Central memory CD8-positive, alpha-beta T cell (primary cell): ENCODE results near the gene C4B.
"Not testable (repeated sequence)": the region's sequence is repeated elsewhere in the genome, so short reads cannot be mapped to it uniquely, and the experiment has no call there.

ENCODE experiments used
- ATAC-seq: fragments of 150-1000 bp; cut with Tn5 transposase; replicated peaks from 2 replicates; pipeline ENCODE4 v1.10.0; 2022; ENCODE audit warnings: mild to moderate bottlenecking, moderate FRiP score, moderate number of reproducible peaks; ENCODE audit not compliant: poor library complexity, severe bottlenecking; ENCODE audit errors: extremely low read depth
- DNase-seq, 2 donors: peaks; one replicate each; pipeline ENCODE4 v3.0.0; 2021; ENCODE audit warnings: low spot score in 2 of 2
- H3K27ac Mint-ChIP-seq: one replicate; pipeline ENCODE4 v1.8.0; 2022; ENCODE audit warnings: low read depth, mild to moderate bottlenecking, moderate library complexity, mixed read lengths
- H3K27me3 Mint-ChIP-seq: one replicate; pipeline ENCODE4 v1.8.0; 2022; ENCODE audit warnings: mixed read lengths
- H3K36me3 Mint-ChIP-seq: one replicate; pipeline ENCODE4 v1.8.0; 2022; ENCODE audit warnings: mild to moderate bottlenecking, moderate library complexity, mixed read lengths; ENCODE audit not compliant: insufficient read depth
- H3K4me1 Mint-ChIP-seq: one replicate; pipeline ENCODE4 v1.8.0; 2022; ENCODE audit warnings: mixed read lengths
- H3K4me3 Mint-ChIP-seq: one replicate; pipeline ENCODE4 v1.8.0; 2022; ENCODE audit warnings: mild to moderate bottlenecking, moderate library complexity, mixed read lengths
- H3K9me3 Mint-ChIP-seq: one replicate; pipeline ENCODE4 v1.8.0; 2022; ENCODE audit warnings: mixed read lengths

C4B gene

GRCh38 chr6:32013738-32014137 lies 857 bp upstream of the C4B start:
- not testable (repeated sequence) for H3K9me3 Mint-ChIP-seq, H3K4me3 Mint-ChIP-seq, H3K36me3 Mint-ChIP-seq, H3K27ac Mint-ChIP-seq, H3K27me3 Mint-ChIP-seq, ATAC-seq, DNase-seq, H3K4me1 Mint-ChIP-seq

DNA sequence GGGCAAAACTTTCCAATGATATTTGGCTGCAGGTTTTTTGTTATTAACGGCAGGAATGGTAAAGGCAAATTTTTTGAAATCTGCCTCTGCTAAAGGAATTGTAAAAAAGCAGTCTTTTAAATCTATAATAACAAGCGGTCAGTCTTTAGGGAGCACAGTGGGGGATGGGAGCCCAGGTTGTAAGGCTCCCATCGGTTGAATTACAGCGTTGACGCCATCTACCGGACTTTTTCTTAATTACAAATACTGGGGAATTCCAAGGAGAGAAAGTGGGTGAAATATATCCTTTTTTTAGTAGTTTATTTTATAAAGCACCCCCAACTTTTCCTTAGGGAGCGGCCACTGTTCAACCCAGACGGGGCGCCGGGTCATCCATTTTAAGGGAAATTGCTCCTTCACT lies 7.5 kb downstream of the C4B start:
- ATAC-seq, H3K27me3 Mint-ChIP-seq, H3K27ac Mint-ChIP-seq, DNase-seq, H3K4me1 Mint-ChIP-seq, H3K36me3 Mint-ChIP-seq, H3K4me3 Mint-ChIP-seq, H3K9me3 Mint-ChIP-seq: not testable (repeated sequence)

DNA sequence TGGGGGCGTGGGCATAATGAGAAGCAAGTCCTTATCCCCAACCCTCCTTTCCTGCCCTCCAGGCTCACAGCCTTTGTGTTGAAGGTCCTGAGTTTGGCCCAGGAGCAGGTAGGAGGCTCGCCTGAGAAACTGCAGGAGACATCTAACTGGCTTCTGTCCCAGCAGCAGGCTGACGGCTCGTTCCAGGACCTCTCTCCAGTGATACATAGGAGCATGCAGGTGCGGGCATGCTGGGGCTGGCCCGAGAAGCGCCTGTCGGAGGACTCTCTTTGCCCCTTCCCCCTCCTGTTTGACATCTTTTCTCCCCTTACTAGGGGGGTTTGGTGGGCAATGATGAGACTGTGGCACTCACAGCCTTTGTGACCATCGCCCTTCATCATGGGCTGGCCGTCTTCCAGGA lies 14.0 kb downstream of the C4B start:
- not testable (repeated sequence) for H3K4me1 Mint-ChIP-seq, H3K36me3 Mint-ChIP-seq, DNase-seq, H3K27ac Mint-ChIP-seq, H3K9me3 Mint-ChIP-seq, H3K27me3 Mint-ChIP-seq, H3K4me3 Mint-ChIP-seq, ATAC-seq

DNA sequence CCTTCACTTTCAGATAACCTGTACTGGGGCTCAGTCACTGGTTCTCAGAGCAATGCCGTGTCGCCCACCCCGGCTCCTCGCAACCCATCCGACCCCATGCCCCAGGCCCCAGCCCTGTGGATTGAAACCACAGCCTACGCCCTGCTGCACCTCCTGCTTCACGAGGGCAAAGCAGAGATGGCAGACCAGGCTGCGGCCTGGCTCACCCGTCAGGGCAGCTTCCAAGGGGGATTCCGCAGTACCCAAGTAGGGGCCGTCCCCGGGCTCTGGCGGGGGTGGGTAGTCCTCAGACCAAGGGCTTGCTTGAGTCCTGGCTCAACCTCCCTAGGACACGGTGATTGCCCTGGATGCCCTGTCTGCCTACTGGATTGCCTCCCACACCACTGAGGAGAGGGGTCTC lies 15.0 kb downstream of the C4B start:
- not testable (repeated sequence) for H3K9me3 Mint-ChIP-seq, H3K36me3 Mint-ChIP-seq, H3K27ac Mint-ChIP-seq, ATAC-seq, H3K4me1 Mint-ChIP-seq, H3K4me3 Mint-ChIP-seq, H3K27me3 Mint-ChIP-seq, DNase-seq

DNA sequence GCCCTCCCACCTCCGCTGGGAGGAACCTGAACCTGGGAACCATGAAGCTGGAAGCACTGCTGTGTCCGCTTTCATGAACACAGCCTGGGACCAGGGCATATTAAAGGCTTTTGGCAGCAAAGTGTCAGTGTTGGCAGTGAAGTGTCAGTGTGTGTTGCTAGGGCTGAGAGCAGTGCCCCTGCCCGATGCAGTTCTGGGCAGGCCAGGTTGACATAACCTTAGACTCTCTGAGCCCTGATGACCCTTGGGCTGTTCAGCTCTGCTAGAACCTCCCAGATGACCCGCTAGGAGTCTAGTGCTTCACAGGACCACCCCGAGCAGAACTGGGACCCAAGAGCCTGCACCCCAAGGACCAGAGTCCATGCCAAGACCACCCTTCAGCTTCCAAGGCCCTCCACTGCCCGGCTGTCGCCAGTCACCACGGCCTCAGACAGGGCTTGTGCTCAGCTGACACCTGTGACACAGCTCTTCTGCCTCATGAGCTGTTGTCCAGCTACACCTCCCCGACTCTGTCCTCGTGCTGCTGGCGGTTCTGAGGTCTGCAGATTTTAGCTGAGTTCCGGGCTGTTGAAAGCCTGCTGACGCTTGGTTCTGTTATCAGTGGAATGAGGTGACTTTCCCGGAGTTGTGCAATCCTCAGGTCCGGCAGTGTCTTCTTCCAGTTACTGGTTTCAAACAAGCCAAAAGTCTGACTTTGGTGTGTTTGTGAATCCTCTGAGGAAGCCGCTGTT lies 20.9 kb downstream of the C4B start:
- not testable (repeated sequence) for H3K4me1 Mint-ChIP-seq, H3K27me3 Mint-ChIP-seq, H3K36me3 Mint-ChIP-seq, ATAC-seq, H3K27ac Mint-ChIP-seq, H3K4me3 Mint-ChIP-seq, H3K9me3 Mint-ChIP-seq, DNase-seq

DNA sequence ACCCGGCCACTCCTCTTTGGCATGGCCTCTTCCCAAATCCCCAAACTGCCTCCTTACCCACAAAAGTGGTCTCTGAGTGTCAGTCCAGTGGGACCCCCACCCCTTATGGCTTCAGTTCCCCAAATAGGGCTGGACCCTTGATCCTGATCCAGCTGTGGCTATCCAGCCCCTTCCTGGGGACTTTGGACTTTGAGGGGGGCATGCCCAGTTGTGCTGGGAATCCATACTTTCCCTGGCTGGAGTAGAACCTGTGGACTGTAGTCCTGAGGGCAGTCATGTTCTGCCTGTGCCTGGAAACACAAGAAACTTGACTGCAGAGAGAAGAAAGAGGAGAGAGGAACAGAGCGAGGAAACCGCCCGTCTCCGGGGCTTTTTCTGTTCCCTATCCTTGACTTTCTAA lies 22.5 kb downstream of the C4B start:
- H3K9me3 Mint-ChIP-seq, H3K4me1 Mint-ChIP-seq, ATAC-seq, H3K27me3 Mint-ChIP-seq, H3K36me3 Mint-ChIP-seq, H3K4me3 Mint-ChIP-seq, DNase-seq: not testable (repeated sequence)
- H3K27ac Mint-ChIP-seq = peak overlapping the region; percentile 74

DNA sequence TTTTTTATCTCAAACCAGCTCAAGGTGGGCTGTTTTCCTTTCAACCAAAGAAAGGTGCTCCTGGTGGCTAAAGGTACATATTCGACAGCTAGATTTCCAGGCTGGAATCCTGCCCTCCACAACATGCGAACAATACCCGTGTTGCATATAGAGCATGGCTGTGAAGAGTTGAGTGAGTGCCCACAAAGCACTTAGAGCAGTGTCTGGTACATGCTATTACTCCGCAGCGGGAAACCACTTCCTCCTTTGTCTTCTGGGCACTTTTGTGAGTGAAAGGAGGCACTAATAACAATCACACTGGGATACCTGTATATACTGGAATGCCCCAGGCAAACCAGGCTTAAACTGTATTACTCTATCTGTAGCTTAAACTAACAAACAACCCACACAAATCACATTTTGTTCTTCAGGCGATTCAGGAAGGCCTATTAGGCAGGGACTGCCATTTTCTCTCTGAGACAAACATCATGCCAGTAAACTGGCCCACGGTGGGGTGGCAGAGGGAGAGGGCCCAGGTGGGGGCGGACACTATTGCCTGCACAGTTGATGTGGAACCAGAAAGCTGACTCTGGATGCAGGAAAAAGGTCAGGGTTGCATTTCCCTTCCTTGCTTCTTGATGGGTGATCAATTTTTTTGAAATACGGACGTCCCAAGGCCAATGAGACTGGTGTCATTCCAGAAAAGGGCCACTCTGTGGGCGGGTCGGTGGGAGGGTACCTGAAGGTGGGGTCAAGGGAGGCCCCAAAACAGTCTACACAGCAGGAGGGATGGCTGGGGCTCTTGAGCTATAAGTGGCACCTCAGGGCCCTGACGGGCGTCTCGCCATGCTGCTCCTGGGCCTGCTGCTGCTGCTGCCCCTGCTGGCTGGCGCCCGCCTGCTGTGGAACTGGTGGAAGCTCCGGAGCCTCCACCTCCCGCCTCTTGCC lies 23.3 kb downstream of the C4B start, which contains the start of gene CYP21A2:
Gene CYP21A2 (plus strand): TSS at position 818 of the 927 bp plus-strand sequence. CDS start 8 bp downstream, at position 826.
- not testable (repeated sequence) for H3K27me3 Mint-ChIP-seq, H3K36me3 Mint-ChIP-seq, DNase-seq, H3K4me3 Mint-ChIP-seq, H3K9me3 Mint-ChIP-seq, H3K4me1 Mint-ChIP-seq
- H3K27ac Mint-ChIP-seq = peak within 1 kb of the TSS; percentile 74
- ATAC-seq = peak; percentile 91

DNA sequence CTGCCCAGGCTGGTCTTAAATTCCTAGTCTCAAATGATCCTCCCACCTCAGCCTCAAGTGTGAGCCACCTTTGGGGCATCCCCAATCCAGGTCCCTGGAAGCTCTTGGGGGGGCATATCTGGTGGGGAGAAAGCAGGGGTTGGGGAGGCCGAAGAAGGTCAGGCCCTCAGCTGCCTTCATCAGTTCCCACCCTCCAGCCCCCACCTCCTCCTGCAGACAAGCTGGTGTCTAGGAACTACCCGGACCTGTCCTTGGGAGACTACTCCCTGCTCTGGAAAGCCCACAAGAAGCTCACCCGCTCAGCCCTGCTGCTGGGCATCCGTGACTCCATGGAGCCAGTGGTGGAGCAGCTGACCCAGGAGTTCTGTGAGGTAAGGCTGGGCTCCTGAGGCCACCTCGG lies 24.3 kb downstream of the C4B start:
- not testable (repeated sequence) for H3K9me3 Mint-ChIP-seq, H3K4me3 Mint-ChIP-seq, H3K4me1 Mint-ChIP-seq, DNase-seq, H3K36me3 Mint-ChIP-seq, H3K27me3 Mint-ChIP-seq, H3K27ac Mint-ChIP-seq, ATAC-seq

DNA sequence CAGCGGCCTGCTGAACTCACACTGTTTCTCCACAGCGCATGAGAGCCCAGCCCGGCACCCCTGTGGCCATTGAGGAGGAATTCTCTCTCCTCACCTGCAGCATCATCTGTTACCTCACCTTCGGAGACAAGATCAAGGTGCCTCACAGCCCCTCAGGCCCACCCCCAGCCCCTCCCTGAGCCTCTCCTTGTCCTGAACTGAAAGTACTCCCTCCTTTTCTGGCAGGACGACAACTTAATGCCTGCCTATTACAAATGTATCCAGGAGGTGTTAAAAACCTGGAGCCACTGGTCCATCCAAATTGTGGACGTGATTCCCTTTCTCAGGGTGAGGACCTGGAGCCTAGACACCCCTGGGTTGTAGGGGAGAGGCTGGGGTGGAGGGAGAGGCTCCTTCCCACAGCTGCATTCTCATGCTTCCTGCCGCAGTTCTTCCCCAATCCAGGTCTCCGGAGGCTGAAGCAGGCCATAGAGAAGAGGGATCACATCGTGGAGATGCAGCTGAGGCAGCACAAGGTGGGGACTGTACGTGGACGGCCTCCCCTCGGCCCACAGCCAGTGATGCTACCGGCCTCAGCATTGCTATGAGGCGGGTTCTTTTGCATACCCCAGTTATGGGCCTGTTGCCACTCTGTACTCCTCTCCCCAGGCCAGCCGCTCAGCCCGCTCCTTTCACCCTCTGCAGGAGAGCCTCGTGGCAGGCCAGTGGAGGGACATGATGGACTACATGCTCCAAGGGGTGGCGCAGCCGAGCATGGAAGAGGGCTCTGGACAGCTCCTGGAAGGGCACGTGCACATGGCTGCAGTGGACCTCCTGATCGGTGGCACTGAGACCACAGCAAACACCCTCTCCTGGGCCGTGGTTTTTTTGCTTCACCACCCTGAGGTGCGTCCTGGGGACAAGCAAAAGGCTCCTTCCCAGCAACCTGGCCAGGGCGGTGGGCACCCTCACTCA lies 25.0 kb downstream of the C4B start:
- not testable (repeated sequence) for ATAC-seq, H3K4me3 Mint-ChIP-seq, H3K4me1 Mint-ChIP-seq, H3K27me3 Mint-ChIP-seq, H3K9me3 Mint-ChIP-seq, H3K36me3 Mint-ChIP-seq, DNase-seq, H3K27ac Mint-ChIP-seq

DNA sequence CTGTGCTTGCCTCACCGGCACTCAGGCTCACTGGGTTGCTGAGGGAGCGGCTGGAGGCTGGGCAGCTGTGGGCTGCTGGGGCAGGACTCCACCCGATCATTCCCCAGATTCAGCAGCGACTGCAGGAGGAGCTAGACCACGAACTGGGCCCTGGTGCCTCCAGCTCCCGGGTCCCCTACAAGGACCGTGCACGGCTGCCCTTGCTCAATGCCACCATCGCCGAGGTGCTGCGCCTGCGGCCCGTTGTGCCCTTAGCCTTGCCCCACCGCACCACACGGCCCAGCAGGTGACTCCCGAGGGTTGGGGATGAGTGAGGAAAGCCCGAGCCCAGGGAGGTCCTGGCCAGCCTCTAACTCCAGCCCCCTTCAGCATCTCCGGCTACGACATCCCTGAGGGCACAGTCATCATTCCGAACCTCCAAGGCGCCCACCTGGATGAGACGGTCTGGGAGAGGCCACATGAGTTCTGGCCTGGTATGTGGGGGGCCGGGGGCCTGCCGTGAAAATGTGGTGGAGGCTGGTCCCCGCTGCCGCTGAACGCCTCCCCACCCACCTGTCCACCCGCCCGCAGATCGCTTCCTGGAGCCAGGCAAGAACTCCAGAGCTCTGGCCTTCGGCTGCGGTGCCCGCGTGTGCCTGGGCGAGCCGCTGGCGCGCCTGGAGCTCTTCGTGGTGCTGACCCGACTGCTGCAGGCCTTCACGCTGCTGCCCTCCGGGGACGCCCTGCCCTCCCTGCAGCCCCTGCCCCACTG lies 25.9 kb downstream of the C4B start:
- ATAC-seq, H3K9me3 Mint-ChIP-seq, H3K27ac Mint-ChIP-seq, H3K4me1 Mint-ChIP-seq, DNase-seq, H3K4me3 Mint-ChIP-seq, H3K27me3 Mint-ChIP-seq, H3K36me3 Mint-ChIP-seq: not testable (repeated sequence)

- H3K36me3 Mint-ChIP-seq, H3K9me3 Mint-ChIP-seq, H3K27ac Mint-ChIP-seq, H3K4me3 Mint-ChIP-seq, ATAC-seq, H3K4me1 Mint-ChIP-seq, H3K27me3 Mint-ChIP-seq, DNase-seq: not testable (repeated sequence)
Observed at GRCh38 chr6:32041050-32041321, 26.4 kb downstream of the C4B start.

DNA sequence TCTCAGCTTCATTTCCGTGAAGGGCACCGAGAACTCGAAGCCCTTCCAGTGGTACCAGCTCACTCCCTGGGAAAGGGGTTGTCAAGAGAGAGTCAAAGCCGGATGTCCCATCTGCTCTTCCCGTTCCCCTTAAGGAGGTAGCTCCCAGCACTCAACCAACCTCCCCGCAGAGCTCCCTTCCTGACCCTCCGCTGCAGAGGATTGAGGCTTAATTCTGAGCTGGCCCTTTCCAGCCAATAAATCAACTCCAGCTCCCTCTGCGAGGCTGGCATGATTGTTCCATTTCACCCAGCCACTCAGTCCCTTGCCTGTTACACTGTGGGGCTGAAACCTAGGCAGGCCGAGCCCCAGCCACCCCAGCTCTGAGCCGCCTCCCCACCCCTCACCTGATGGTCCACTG lies 26.8 kb downstream of the C4B start:
- H3K9me3 Mint-ChIP-seq, H3K27ac Mint-ChIP-seq, H3K36me3 Mint-ChIP-seq, ATAC-seq, H3K4me3 Mint-ChIP-seq, H3K4me1 Mint-ChIP-seq, DNase-seq, H3K27me3 Mint-ChIP-seq: not testable (repeated sequence)
